Right lobe of liver (tissue), 6 donors: ENCODE measurements around the gene CLDN5. TPM values are rescaled to one million over a fixed set of nuclear protein-coding genes. Genes with fewer than 3 reads are reported as not detected.

Source experiments
- ATAC-seq, 4 donors: fragments of 200-7000 bp; cut with Tn5 transposase; one replicate each; pipeline ENCODE4 v1.9.1; 2020; ENCODE audit warnings: mild to moderate bottlenecking in 4 of 4, moderate library complexity in 4 of 4
- DNase-seq, 3 donors: peaks; one replicate each; pipeline ENCODE4 v3.0.0-alpha.2; 2020
- H3K27ac ChIP-seq, 3 donors: fragments of 200-600 bp; one replicate each; pipeline ENCODE4 v1.8.0; 2022
- H3K27me3 ChIP-seq, 2 donors: fragments of 200-600 bp; one replicate each; pipeline ENCODE4 v1.8.0; 2022
- H3K36me3 ChIP-seq, 4 donors: fragments of 200-600 bp; sonication (generic) in 1 of 4; one replicate each; pipeline versions ENCODE4 v1.5.1 to v1.8.0; 2017 to 2022; ENCODE audit warnings: control low read depth in 1 of 4
- H3K4me1 ChIP-seq, 4 donors: fragments of 200-600 bp; sonication (generic) in 1 of 4; one replicate each; pipeline versions ENCODE4 v1.5.1 to v1.8.0; 2017 to 2022; ENCODE audit warnings: control low read depth in 1 of 4
- H3K4me3 ChIP-seq, 3 donors: fragments of 200-600 bp; one replicate each; pipeline ENCODE4 v1.8.0; 2022
- H3K9me3 ChIP-seq, 4 donors: fragments of 200-600 bp; sonication (generic) in 1 of 4; one replicate each; pipeline versions ENCODE4 v1.5.1 to v1.8.0; 2017 to 2022; ENCODE audit warnings: control low read depth in 1 of 4
- POLR2A ChIP-seq: fragments of 450-650 bp; IDR thresholded peaks from one replicate; pipeline ENCODE4 v1.6.1; 2017; ENCODE audit warnings: antibody characterized with exemption, mild to moderate bottlenecking
- WGBS: methylation state at CpG from one replicate; pipeline ENCODE4 v1.1.6; 2018; ENCODE audit warnings: low coverage, low lambda C conversion rate; ENCODE audit not compliant: insufficient coverage; ENCODE audit errors: missing lambda C conversion rate; 5-methylcytosine and 5-hydroxymethylcytosine counted together
- intact Hi-C, 2 donors: fragments of 100-400 bp; cut with DNase I; formaldehyde crosslinking; loops; one replicate each; pipeline versions ENCODE4 v1.11.2 to v1.14.1; 2022
- total RNA-seq, 6 experiments: library from RNA; depleted of rRNA in 2 of 6; stranded (reverse); fragments of >200 nt in 2 of 6; fragmentation: NEBNext Ultra II Directional in 3 of 6; extraction: Animal tissue kit (Norgen Biotek cat#: 25700) in 3 of 6; gene quantifications; one replicate each; pipeline versions ENCODE4 v1.1.0 to v1.2.4, GENCODE V29; 2016 to 2023
- TF ChIP-seq, protein P1 (sequence below), 4 donors: fragments of 200-600 bp in 3 of 4; fragments of 450-650 bp in 1 of 4; IDR thresholded peaks; one replicate each; pipeline versions ENCODE4 v1.5.1 to v1.8.0; 2016 to 2022; ENCODE audit warnings: antibody characterized with exemption in 4 of 4, mild to moderate bottlenecking in 2 of 4
- donor health status: DM: no; HTN: yes; CAD: no.
- donor health status: DM: no; HTN: no; CAD: no.
- donor health status: DM: no; HTN: no; CAD: no.
- donor health status: DM: no; HTN: yes; CAD: no.
- donor health status: DM: no; HTN: yes; CAD: no.

The CLDN5 gene
- total RNA-seq, 6 experiments from 2014 or later, result 4.4 to 12.1 (median 5.7) TPM

GRCh38 chr22:19501897-19502447, 22.2 kb downstream of the CLDN5 start:
- Histone ChIP-seq H3K36me3 (no peaks in the 10 kb centered on the region), H3K27ac (no peak overlapping the region), H3K4me3 (no peak overlapping the region), H3K4me1 (no peaks in the 10 kb centered on the region), H3K27me3 (no peaks in the 10 kb centered on the region), H3K9me3 (no peaks in the 10 kb centered on the region)
- ATAC-seq (no peak), DNase-seq (no peak)
- intact Hi-C loops, result no loop called here
- 88% methylated on average over 3 of the region's 3 CpGs for WGBS
- no peak for TF ChIP-seq POLR2A
- TF ChIP-seq, protein P1, sequence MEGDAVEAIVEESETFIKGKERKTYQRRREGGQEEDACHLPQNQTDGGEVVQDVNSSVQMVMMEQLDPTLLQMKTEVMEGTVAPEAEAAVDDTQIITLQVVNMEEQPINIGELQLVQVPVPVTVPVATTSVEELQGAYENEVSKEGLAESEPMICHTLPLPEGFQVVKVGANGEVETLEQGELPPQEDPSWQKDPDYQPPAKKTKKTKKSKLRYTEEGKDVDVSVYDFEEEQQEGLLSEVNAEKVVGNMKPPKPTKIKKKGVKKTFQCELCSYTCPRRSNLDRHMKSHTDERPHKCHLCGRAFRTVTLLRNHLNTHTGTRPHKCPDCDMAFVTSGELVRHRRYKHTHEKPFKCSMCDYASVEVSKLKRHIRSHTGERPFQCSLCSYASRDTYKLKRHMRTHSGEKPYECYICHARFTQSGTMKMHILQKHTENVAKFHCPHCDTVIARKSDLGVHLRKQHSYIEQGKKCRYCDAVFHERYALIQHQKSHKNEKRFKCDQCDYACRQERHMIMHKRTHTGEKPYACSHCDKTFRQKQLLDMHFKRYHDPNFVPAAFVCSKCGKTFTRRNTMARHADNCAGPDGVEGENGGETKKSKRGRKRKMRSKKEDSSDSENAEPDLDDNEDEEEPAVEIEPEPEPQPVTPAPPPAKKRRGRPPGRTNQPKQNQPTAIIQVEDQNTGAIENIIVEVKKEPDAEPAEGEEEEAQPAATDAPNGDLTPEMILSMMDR (IDR thresholded peaks at IDR 0.05), result no peak

GRCh38 chr22:19499880-19500242, 24.3 kb downstream of the CLDN5 start:
- Histone ChIP-seq H3K4me1 (no peaks in the 10 kb centered on the region), H3K27ac (no peak overlapping the region), H3K4me3 (no peak overlapping the region), H3K9me3 (no peaks in the 10 kb centered on the region), H3K36me3 (no peaks in the 10 kb centered on the region), H3K27me3 (no peaks in the 10 kb centered on the region)
- TF ChIP-seq POLR2A, result no peak
- TF ChIP-seq, protein P1 (IDR thresholded peaks at IDR 0.05), result no peak
- ATAC-seq, result no peak
- 100% methylated on average over 1 of the region's 4 CpGs for WGBS
- no peak for DNase-seq
- intact Hi-C loops, result loop anchor here in 1 of 2 donors (5.0 kb wide), 1 partner anchor 132 kb away; no protein-coding TSS in a partner anchor

- H3K4me1 ChIP-seq, result no peaks in the 10 kb centered on the region
- DNase-seq (no peak), ATAC-seq (no peak)
- TF ChIP-seq POLR2A, result no peak
- TF ChIP-seq, protein P1 (IDR thresholded peaks at IDR 0.05), result no peak
- intact Hi-C loops, result loop anchor here in 1 of 2 donors (5.0 kb wide), 1 partner anchor 133 kb away; no protein-coding TSS in a partner anchor
- no peak overlapping the region for H3K27ac ChIP-seq
- no peaks in the 10 kb centered on the region for H3K9me3 ChIP-seq
- 92% methylated on average over 2 of the region's 7 CpGs for WGBS
- H3K36me3 ChIP-seq, result no peaks in the 10 kb centered on the region
- H3K27me3 ChIP-seq, result no peaks in the 10 kb centered on the region
- H3K4me3 ChIP-seq, result no peak overlapping the region
Observed at GRCh38 chr22:19499236-19499879, 24.9 kb downstream of the CLDN5 start.

GRCh38 chr22:19498866-19499190, 25.4 kb downstream of the CLDN5 start:
- Histone ChIP-seq H3K4me3 (no peak overlapping the region), H3K4me1 (no peaks in the 10 kb centered on the region), H3K36me3 (no peaks in the 10 kb centered on the region), H3K9me3 (no peaks in the 10 kb centered on the region), H3K27ac (no peak overlapping the region), H3K27me3 (no peaks in the 10 kb centered on the region)
- intact Hi-C loops, result loop anchor here in 1 of 2 donors (5.0 kb wide), 1 partner anchor 133 kb away; no protein-coding TSS in a partner anchor
- DNase-seq, result no peak
- TF ChIP-seq POLR2A, result no peak
- TF ChIP-seq, protein P1 (IDR thresholded peaks at IDR 0.05), result no peak
- 100% methylated on average over 2 of the region's 3 CpGs for WGBS
- no peak for ATAC-seq
